Stimulated activated naive CD8-positive, alpha-beta T cell treated with anti-CD3 and anti-CD28 coated beads, Interleukin-15, Interleukin-2, amounts not matched to agents 100 U/mL and 50 U/mL, for 24 hours (primary cell): ENCODE results near the gene COCH.
"Not testable (repeated sequence)": the region's sequence is repeated elsewhere in the genome, so short reads cannot be mapped to it uniquely, and the experiment has no call there.

ENCODE experiments used
- ATAC-seq: fragments of 150-1000 bp; cut with Tn5 transposase; one replicate; pipeline ENCODE4 v1.10.0; 2021
- DNase-seq: peaks from one replicate; pipeline ENCODE4 v3.0.0; 2021

Gene COCH

GRCh38 chr14:30925254-30925653, 50.9 kb downstream of the COCH start:
- ATAC-seq, result no peak

GRCh38 chr14:30928462-30928861, 54.1 kb downstream of the COCH start:
- DNase-seq (no peak), ATAC-seq (peak; percentile 73)

More at GRCh38 chr14:30925254-30925653, 50.9 kb downstream of the COCH start:
- DNase-seq, result no peak

DNA sequence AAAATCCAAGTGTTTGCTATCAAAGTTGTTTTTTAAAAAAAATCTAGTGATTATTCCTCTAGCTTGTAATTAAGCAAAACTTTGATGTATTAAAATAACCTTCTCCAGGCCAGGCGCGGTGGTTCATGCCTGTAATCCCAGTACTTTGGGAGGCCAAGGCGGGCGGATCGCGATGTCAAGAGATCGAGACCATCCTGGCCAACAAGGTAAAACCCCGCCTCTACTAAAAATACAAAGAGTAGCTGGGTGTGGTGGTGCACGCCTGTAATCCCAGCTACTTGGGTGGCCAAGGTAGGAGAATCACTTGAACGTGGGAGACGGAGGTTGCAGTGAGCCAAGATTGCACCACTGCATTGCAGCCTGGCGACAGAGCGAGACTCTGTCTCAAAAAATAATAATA, 59.6 kb downstream of the COCH start:
- not testable (repeated sequence) for DNase-seq, ATAC-seq

- no peak for DNase-seq
Measured at GRCh38 chr14:30935445-30935844, 61.1 kb downstream of the COCH start.

DNA sequence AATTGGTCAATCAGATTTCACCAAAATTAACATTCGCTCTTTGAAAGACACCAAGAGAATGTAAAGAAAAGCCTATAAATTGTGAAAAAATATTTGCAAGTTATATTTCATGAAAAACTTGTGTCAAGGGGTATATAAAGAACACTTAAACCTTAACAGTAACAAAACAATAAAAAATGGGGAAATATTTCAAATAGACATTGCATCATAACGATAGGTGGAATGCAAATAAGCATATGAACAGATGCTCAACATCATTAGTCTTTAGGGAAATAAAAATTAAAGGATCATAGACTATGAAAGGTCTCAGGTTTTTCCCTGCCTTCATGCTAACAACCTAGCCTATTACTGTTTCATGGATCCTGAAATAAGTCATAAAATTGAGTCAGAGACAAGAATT, 64.3 kb downstream of the COCH start:
- DNase-seq (no peak), ATAC-seq (no peak)

More at GRCh38 chr14:30935445-30935844, 61.1 kb downstream of the COCH start:
- ATAC-seq, result no peak
